Hepatocyte (in vitro differentiated cells): Measurements from ENCODE around the gene IGLON5.

Experiments
- CTCF ChIP-seq: fragments of 200-600 bp; sonication (generic); IDR thresholded peaks from 2 replicates; pipeline ENCODE4 v1.5.1; 2016; ENCODE audit warnings: antibody characterized with exemption, mild to moderate bottlenecking; ENCODE audit not compliant: poor library complexity
- EZH2 ChIP-seq: fragments of 200-600 bp; sonication (generic); IDR thresholded peaks from 2 replicates; pipeline ENCODE4 v1.6.1; 2016; ENCODE audit warnings: antibody characterized with exemption, mild to moderate bottlenecking, borderline replicate concordance

- no peak for TF ChIP-seq CTCF
- no peak for TF ChIP-seq EZH2
Measured at GRCh38 chr19:51365211-51365964, 53.9 kb downstream of the IGLON5 start.
